PFSK-1 (cell line): ENCODE results near the gene ANKDD1B.

Experiments
- POLR2AphosphoS5 ChIP-seq: IDR thresholded peaks from 2 replicates; pipeline ENCODE4 v1.6.1; 2012; ENCODE audit warnings: low read depth, mild to moderate bottlenecking, control low read depth, low read length, moderate library complexity
- SIN3A ChIP-seq: IDR thresholded peaks from 2 replicates; pipeline ENCODE4 v1.6.1; 2012; ENCODE audit warnings: mild to moderate bottlenecking, low read length, moderate library complexity, borderline replicate concordance; ENCODE audit not compliant: insufficient read depth
- TF ChIP-seq, protein P1 (sequence below), 2 experiments: IDR thresholded peaks; 2 replicates each; pipeline versions ENCODE4 v1.6.1 to v1.8.0; 2011 to 2012; ENCODE audit warnings: low read depth in 2 of 2, low read length in 2 of 2, control low read depth in 1 of 2, inconsistent platforms in 1 of 2, mild to moderate bottlenecking in 1 of 2, moderate library complexity in 1 of 2; ENCODE audit not compliant: insufficient read depth in 1 of 2

DNA sequence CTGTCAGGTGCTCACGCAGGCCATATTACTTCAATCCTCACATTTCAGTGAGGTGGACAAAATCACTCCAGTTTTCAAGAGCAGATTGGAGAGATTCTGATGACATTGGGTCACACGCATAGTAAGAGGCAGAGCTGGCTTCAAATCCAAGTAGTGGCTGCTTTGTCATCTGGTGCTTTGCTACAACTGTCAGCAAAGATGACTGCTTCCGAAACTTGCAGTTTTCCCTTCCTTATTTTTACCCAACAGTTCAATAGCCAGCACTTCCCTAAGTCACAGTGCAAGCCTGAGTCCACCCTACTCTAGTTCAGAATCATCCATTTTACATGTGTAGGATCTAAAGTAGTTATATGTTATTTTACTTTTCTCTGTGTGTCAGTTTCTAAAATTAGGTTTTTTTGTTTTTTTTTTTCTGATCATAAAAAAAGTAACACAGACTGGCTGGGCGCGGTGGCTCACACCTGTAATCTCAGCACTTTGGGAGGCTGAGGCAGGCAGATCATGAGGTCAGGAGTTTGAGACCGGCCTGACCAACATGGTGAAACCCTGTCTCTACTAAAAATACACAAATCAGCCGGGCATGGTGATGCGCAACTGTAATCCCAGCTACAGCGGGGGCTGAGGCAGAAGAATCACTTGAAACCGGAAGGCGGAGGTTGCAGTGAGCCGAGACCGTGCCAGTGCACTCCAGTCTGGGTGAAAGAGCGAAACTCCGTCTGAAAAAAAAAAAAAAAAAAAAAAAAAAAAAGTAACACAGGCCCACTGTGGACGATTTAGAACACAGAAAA, 49.6 kb downstream of the ANKDD1B start:
- TF ChIP-seq POLR2AphosphoS5 (no peak), SIN3A (no peak)
- TF ChIP-seq, protein P1, sequence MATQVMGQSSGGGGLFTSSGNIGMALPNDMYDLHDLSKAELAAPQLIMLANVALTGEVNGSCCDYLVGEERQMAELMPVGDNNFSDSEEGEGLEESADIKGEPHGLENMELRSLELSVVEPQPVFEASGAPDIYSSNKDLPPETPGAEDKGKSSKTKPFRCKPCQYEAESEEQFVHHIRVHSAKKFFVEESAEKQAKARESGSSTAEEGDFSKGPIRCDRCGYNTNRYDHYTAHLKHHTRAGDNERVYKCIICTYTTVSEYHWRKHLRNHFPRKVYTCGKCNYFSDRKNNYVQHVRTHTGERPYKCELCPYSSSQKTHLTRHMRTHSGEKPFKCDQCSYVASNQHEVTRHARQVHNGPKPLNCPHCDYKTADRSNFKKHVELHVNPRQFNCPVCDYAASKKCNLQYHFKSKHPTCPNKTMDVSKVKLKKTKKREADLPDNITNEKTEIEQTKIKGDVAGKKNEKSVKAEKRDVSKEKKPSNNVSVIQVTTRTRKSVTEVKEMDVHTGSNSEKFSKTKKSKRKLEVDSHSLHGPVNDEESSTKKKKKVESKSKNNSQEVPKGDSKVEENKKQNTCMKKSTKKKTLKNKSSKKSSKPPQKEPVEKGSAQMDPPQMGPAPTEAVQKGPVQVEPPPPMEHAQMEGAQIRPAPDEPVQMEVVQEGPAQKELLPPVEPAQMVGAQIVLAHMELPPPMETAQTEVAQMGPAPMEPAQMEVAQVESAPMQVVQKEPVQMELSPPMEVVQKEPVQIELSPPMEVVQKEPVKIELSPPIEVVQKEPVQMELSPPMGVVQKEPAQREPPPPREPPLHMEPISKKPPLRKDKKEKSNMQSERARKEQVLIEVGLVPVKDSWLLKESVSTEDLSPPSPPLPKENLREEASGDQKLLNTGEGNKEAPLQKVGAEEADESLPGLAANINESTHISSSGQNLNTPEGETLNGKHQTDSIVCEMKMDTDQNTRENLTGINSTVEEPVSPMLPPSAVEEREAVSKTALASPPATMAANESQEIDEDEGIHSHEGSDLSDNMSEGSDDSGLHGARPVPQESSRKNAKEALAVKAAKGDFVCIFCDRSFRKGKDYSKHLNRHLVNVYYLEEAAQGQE (IDR thresholded peaks at IDR 0.05; ENCODE audit: insufficient read depth in 1 of 2, low read depth in 2 of 2, low read length in 2 of 2) = no peak
